Motor neuron (in vitro differentiated cells): ENCODE results near the gene FAM234A. TPM values are rescaled to one million over a fixed set of nuclear protein-coding genes. Genes with fewer than 3 reads are reported as not detected.
A peak's percentile ranks its signal among the peaks of the same experiment; 100 is the strongest.
"Not testable (repeated sequence)": the region's sequence is repeated elsewhere in the genome, so short reads cannot be mapped to it uniquely, and the experiment has no call there.

ENCODE experiments used
- ATAC-seq, 8 experiments: fragments of 200-7000 bp; cut with Tn5 transposase; replicated peaks in 6 of 8; 2 replicates each; pipeline ENCODE4 v1.8.0; 2021; ENCODE audit warnings: mild to moderate bottlenecking in 8 of 8, moderate library complexity in 8 of 8
- H3K27ac ChIP-seq, 2 donors: fragments of 250-450 bp; sonication (Bioruptor Pico); 2 replicates each; pipeline ENCODE4 v1.9.0; 2021; ENCODE audit warnings: antibody characterized with exemption in 2 of 2, mild to moderate bottlenecking in 2 of 2, moderate library complexity in 1 of 2
- H3K4me1 ChIP-seq, 2 donors: fragments of 250-450 bp; sonication (Bioruptor Pico); replicated peaks in 1 of 2; 2 replicates each; pipeline ENCODE4 v1.6.1; 2021; ENCODE audit warnings: antibody characterized with exemption in 2 of 2, mild to moderate bottlenecking in 2 of 2, moderate library complexity in 1 of 2
- H3K4me3 ChIP-seq, 5 donors: fragments of 250-450 bp; sonication (Bioruptor Pico); 2 replicates each; pipeline ENCODE4 v1.9.0; 2021; ENCODE audit warnings: antibody characterized with exemption in 5 of 5, mild to moderate bottlenecking in 5 of 5, moderate library complexity in 4 of 5
- WGBS, 10 experiments: fragments of 450-650 bp; shearing (Covaris generic); methylation state at CpG; one replicate each; pipeline ENCODE4 v1.0.0; 2022; 5-methylcytosine and 5-hydroxymethylcytosine counted together
- in situ Hi-C, 9 experiments: fragments of 400-800 bp; cut with MboI; loops; one replicate each; pipeline ENCODE4 v1.15.0; 2021; ENCODE audit warnings: low sequenced_read_pairs in 9 of 9, low pct_unique_long_range_greater_than_20kb in 2 of 9; ENCODE audit not compliant: unreplicated experiment in 9 of 9
- total RNA-seq, 8 experiments: library from RNA; unstranded; fragments of 300-600 nt; gene quantifications; 2 replicates each; pipeline versions ENCODE4 v1.2.3 to v1.2.4, GENCODE V29; 2022

FAM234A gene
- total RNA-seq, 8 experiments from 2014 or later = 23.1 to 101 (median 50.5) TPM

DNA sequence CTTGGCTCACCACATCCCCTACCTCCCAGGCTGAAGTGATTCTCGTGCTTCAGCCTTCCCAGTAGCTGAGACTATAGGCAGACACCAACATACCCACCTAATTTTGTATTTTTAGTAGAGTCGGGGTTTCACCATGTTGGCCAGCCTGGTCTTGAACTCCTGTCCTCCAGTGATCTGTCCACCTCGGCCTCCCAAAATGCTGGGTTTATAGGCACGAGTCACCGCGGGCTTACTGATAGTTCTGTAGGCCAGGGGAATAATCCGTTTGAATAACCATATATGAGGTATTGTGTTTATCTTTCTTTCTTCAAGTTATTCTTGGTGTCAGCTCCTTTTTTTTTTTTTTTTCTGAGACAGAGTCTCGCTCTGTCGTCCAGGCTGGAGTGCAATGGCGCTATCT is 7.7 kb downstream of the FAM234A start:
- in situ Hi-C loops = no loop called here
- H3K4me1 ChIP-seq = no peaks in the 10 kb centered on the region
- H3K27ac ChIP-seq = no peak overlapping the region
- WGBS, 10 experiments = 40 to 100% (median 92%) methylated on average over 1 to 9 of the region's 10 CpGs; no CpG with 5 or more reads in 1 of the 10 experiments
- no peak for ATAC-seq
- H3K4me3 ChIP-seq = no peak overlapping the region

- no peak overlapping the region for H3K27ac ChIP-seq
- in situ Hi-C loops = no loop called here
- H3K4me1 ChIP-seq = no peaks in the 10 kb centered on the region
- WGBS, 10 experiments = 73 to 100% (median 100%) methylated on average over 1 to 4 of the region's 4 CpGs; no CpG with 5 or more reads in 1 of the 10 experiments
- ATAC-seq = no peak
- H3K4me3 ChIP-seq = no peak overlapping the region
Observed at GRCh38 chr16:243348-243747, 8.7 kb downstream of the FAM234A start.

- WGBS, 10 experiments = 79 to 95% (median 93%) methylated on average over 1 to 8 of the region's 9 CpGs; no CpG with 5 or more reads in 3 of the 10 experiments
- in situ Hi-C loops = no loop called here
- no peak for ATAC-seq
Observed at GRCh38 chr16:245105-245504, 10.5 kb downstream of the FAM234A start.

GRCh38 chr16:247027-247426 is 12.4 kb downstream of the FAM234A start:
- H3K4me3 ChIP-seq = no peak overlapping the region
- no peaks in the 10 kb centered on the region for H3K4me1 ChIP-seq
- in situ Hi-C loops = no loop called here
- no peak overlapping the region for H3K27ac ChIP-seq
- no peak for ATAC-seq
- 90 to 100% (median 93%) methylated on average over 1 to 7 of the region's 12 CpGs; no CpG with 5 or more reads in 6 of the 10 experiments for WGBS, 10 experiments

More at GRCh38 chr16:245105-245504, 10.5 kb downstream of the FAM234A start:
- Histone ChIP-seq H3K27ac (no peak overlapping the region), H3K4me1 (no peaks in the 10 kb centered on the region), H3K4me3 (no peak overlapping the region)

GRCh38 chr16:249431-249830 is 14.8 kb downstream of the FAM234A start:
- Histone ChIP-seq H3K4me1 (no peaks in the 10 kb centered on the region), H3K4me3 (no peak overlapping the region), H3K27ac (no peak overlapping the region)
- in situ Hi-C loops = no loop called here
- no peak for ATAC-seq
- 17 to 100% (median 88%) methylated on average over 1 to 7 of the region's 12 CpGs; no CpG with 5 or more reads in 4 of the 10 experiments for WGBS, 10 experiments

- WGBS, 10 experiments = 59 to 95% (median 89%) methylated on average over 3 to 23 of the region's 30 CpGs
- H3K4me3 ChIP-seq = no peak overlapping the region
- in situ Hi-C loops = no loop called here
- ATAC-seq = peak in 1 of 8 experiments; percentile 38
- H3K4me1 ChIP-seq = no peaks in the 10 kb centered on the region
- no peak overlapping the region for H3K27ac ChIP-seq
Observed at GRCh38 chr16:252366-253337, 18.0 kb downstream of the FAM234A start.

- 40 to 100% (median 93%) methylated on average over 1 to 5 of the region's 6 CpGs; no CpG with 5 or more reads in 4 of the 10 experiments for WGBS, 10 experiments
- ATAC-seq = peak in 1 of 8 experiments; percentile 24
Observed at GRCh38 chr16:253833-254232, 19.2 kb downstream of the FAM234A start.

GRCh38 chr16:254461-254860 is 19.8 kb downstream of the FAM234A start:
- 85 to 100% (median 100%) methylated on average over 1 to 14 of the region's 25 CpGs; no CpG with 5 or more reads in 3 of the 10 experiments for WGBS, 10 experiments
- Histone ChIP-seq H3K27ac (no peak overlapping the region), H3K4me3 (no peak overlapping the region), H3K4me1 (no peaks in the 10 kb centered on the region)
- in situ Hi-C loops = no loop called here
- no peak for ATAC-seq

More at GRCh38 chr16:253833-254232, 19.2 kb downstream of the FAM234A start:
- in situ Hi-C loops = no loop called here
- Histone ChIP-seq H3K27ac (no peak overlapping the region), H3K4me1 (no peaks in the 10 kb centered on the region), H3K4me3 (no peak overlapping the region)

GRCh38 chr16:255183-255582 is 20.6 kb downstream of the FAM234A start:
- WGBS, 10 experiments = 90 to 100% (median 100%) methylated on average over 1 to 4 of the region's 6 CpGs; no CpG with 5 or more reads in 1 of the 10 experiments
- no peak overlapping the region for H3K27ac ChIP-seq
- ATAC-seq = no peak
- in situ Hi-C loops = no loop called here
- H3K4me1 ChIP-seq = no peaks in the 10 kb centered on the region
- no peak overlapping the region for H3K4me3 ChIP-seq

DNA sequence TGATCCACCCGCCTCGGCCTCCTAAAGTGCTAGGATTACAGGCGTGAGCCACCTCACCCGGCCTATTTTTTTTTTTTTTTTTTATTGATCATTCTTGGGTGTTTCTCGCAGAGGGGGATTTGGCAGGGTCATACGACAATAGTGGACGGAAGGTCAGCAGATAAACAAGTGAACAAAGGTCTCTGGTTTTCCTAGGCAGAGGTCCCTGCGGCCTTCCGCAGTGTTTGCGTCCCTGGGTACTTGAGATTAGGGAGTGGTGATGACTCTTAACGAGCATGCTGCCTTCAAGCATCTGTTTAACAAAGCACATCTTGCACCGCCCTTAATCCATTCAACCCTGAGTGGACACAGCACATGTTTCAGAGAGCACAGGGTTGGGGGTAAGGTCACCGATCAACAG is 23.5 kb downstream of the FAM234A start:
- H3K4me3 ChIP-seq, in situ Hi-C loops, ATAC-seq, H3K4me1 ChIP-seq, H3K27ac ChIP-seq: not testable (repeated sequence)
- WGBS, 10 experiments = 83 to 100% (median 93%) methylated on average over 2 to 5 of the region's 13 CpGs; no CpG with 5 or more reads in 6 of the 10 experiments

- no peaks in the 10 kb centered on the region for H3K4me1 ChIP-seq
- no peak overlapping the region for H3K4me3 ChIP-seq
- in situ Hi-C loops = no loop called here
- no peak for ATAC-seq
- 73 to 100% (median 92%) methylated on average over 1 to 10 of the region's 10 CpGs; no CpG with 5 or more reads in 1 of the 10 experiments for WGBS, 10 experiments
- H3K27ac ChIP-seq = no peak overlapping the region
Observed at GRCh38 chr16:259226-259625, 24.6 kb downstream of the FAM234A start.

- in situ Hi-C loops = no loop called here
- 80 to 100% methylated on average over 1 of the region's 13 CpGs; no CpG with 5 or more reads in 8 of the 10 experiments for WGBS, 10 experiments
- Histone ChIP-seq H3K4me3 (no peak overlapping the region), H3K27ac (no peak overlapping the region), H3K4me1 (no peaks in the 10 kb centered on the region)
- ATAC-seq = no peak
Observed at GRCh38 chr16:259814-260253, 25.2 kb downstream of the FAM234A start.

GRCh38 chr16:260326-260725 is 25.7 kb downstream of the FAM234A start:
- WGBS, 10 experiments = 88 to 100% (median 91%) methylated on average over 2 to 8 of the region's 19 CpGs; no CpG with 5 or more reads in 4 of the 10 experiments
- H3K4me3 ChIP-seq = no peak overlapping the region
- in situ Hi-C loops = no loop called here
- no peak overlapping the region for H3K27ac ChIP-seq
- ATAC-seq = no peak
- no peaks in the 10 kb centered on the region for H3K4me1 ChIP-seq
